ENCODE results near the gene SEC11C. TPM values are rescaled to one million over a fixed set of nuclear protein-coding genes. Genes with fewer than 3 reads are reported as not detected.
"Not testable (repeated sequence)": the region's sequence is repeated elsewhere in the genome, so short reads cannot be mapped to it uniquely, and the experiment has no call there.

Gene SEC11C
- total RNA-seq, 1 experiment from 2014 or later: 26.9 TPM

DNA sequence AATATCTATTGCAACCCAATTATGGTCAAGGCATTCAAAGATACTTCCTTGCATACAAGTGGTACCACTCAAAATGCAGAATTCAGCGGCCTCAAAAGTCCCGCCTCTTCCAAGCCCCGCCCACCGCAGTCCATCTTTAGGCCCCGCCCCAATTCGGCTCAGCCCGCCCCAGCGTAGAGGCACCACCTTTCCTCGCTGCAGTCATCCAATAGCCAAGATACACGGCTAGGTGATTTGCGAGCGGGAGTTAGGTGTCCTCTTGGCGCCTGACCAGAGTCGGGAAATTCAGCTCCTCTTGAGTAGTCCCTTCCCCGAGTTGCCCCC is 431 bp upstream of the SEC11C start:
- peak overlapping the region; percentile 85 for H3K4me3 ChIP-seq (ENCODE audit: insufficient read depth, low read depth, low read length)
- H3K27me3 ChIP-seq (ENCODE audit: control insufficient read depth, insufficient read depth, low read length): peaks cover 2% of the 10 kb centered on the region; the same call in 1 of the 2 replicates
- DNase-seq: peak; percentile 94
- H3K36me3 ChIP-seq (replicated peaks; ENCODE audit: control insufficient read depth, insufficient read depth, low read length): no peaks in the 10 kb centered on the region

- Histone ChIP-seq H3K4me3 (ENCODE audit: insufficient read depth, low read depth, low read length) (peak overlapping the region; percentile 85), H3K27me3 (ENCODE audit: control insufficient read depth, insufficient read depth, low read length) (no peaks in the 10 kb centered on the region; the same call in 1 of the 2 replicates), H3K36me3 (replicated peaks; ENCODE audit: control insufficient read depth, insufficient read depth, low read length) (no peaks in the 10 kb centered on the region)
- peak; percentile 66 for DNase-seq
Observed at GRCh38 chr18:59140302-59140885, 710 bp downstream of the SEC11C start.

- no peaks in the 10 kb centered on the region for H3K27me3 ChIP-seq (ENCODE audit: control insufficient read depth, insufficient read depth, low read length)
- no peak for DNase-seq
- no peak overlapping the region for H3K4me3 ChIP-seq (ENCODE audit: insufficient read depth, low read depth, low read length)
- no peaks in the 10 kb centered on the region for H3K36me3 ChIP-seq (replicated peaks; ENCODE audit: control insufficient read depth, insufficient read depth, low read length)
Observed at GRCh38 chr18:59141294-59142068, 1.8 kb downstream of the SEC11C start.

DNA sequence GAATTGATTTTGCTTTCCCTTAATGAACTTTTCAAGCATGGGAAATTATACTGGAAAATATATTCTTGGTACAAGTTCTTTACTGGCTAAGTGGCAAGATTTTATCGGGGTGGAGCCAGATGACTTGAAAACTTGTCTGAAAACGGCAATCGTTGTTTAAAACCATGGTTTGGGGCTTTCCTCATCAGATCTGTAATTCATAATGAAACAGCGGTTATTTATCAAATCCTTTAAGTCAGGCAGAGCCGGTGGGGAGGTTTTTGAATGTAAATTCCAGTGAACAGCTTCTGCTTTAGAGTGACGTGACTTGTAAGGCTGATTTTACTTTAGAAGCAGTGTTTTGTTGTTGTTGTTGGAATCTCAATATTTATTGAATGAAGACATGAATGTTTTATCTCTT is 2.6 kb downstream of the SEC11C start:
- no peak for DNase-seq
- no peaks in the 10 kb centered on the region for H3K36me3 ChIP-seq (replicated peaks; ENCODE audit: control insufficient read depth, insufficient read depth, low read length)
- H3K27me3 ChIP-seq (ENCODE audit: control insufficient read depth, insufficient read depth, low read length): no peaks in the 10 kb centered on the region
- H3K4me3 ChIP-seq (ENCODE audit: insufficient read depth, low read depth, low read length): no peak overlapping the region

- not testable (repeated sequence) for DNase-seq; H3K36me3 ChIP-seq (replicated peaks; ENCODE audit: control insufficient read depth, insufficient read depth, low read length); H3K4me3 ChIP-seq (ENCODE audit: insufficient read depth, low read depth, low read length); H3K27me3 ChIP-seq (ENCODE audit: control insufficient read depth, insufficient read depth, low read length)
Observed at GRCh38 chr18:59142800-59143416, 3.2 kb downstream of the SEC11C start.

- DNase-seq: no peak
- Histone ChIP-seq H3K4me3 (ENCODE audit: insufficient read depth, low read depth, low read length) (no peak overlapping the region), H3K27me3 (ENCODE audit: control insufficient read depth, insufficient read depth, low read length) (no peaks in the 10 kb centered on the region), H3K36me3 (replicated peaks; ENCODE audit: control insufficient read depth, insufficient read depth, low read length) (no peaks in the 10 kb centered on the region)
Observed at GRCh38 chr18:59143441-59143840, 3.8 kb downstream of the SEC11C start.

DNA sequence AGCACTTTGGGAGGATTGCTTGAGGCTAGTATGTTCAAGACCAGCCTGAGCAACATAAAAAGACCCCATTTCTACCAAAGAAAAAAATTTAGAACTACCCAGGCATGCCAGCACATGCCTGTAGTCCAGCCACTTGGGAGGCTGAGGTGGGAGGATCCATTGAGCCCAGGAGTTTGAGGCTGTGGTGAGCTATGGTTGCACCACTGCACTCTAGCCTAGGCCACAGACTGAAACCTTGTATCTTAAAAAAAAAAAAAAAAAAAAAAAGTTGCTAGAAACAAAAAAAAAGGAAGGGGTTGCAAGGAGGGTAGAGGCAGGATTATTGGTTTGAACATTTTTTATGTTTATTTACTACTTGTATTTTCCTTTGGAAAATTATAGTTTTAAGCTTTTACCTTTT is 4.8 kb downstream of the SEC11C start:
- Histone ChIP-seq H3K27me3 (ENCODE audit: control insufficient read depth, insufficient read depth, low read length) (no peaks in the 10 kb centered on the region), H3K36me3 (replicated peaks; ENCODE audit: control insufficient read depth, insufficient read depth, low read length) (no peaks in the 10 kb centered on the region), H3K4me3 (ENCODE audit: insufficient read depth, low read depth, low read length) (no peak overlapping the region)
- no peak for DNase-seq

DNA sequence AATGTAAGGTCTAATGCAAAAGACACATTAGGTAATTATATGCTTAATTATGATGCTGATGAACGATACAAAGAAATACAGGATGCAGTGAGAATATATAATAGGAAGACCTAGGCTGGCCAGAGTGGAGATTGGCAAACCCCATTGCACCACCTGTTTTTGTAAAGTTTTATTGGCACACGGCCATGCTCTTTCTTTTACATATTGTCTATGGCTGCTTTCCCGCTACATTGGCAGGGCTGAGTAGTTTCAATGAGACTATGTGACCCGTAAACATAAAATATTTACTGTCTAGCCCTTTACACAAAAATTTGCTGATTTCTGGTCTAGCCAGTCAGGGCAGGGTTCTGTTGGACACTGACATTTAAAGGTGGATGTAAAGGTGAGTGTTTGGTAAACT is 5.4 kb downstream of the SEC11C start:
- Histone ChIP-seq H3K27me3 (ENCODE audit: control insufficient read depth, insufficient read depth, low read length) (no peaks in the 10 kb centered on the region), H3K36me3 (replicated peaks; ENCODE audit: control insufficient read depth, insufficient read depth, low read length) (no peaks in the 10 kb centered on the region), H3K4me3 (ENCODE audit: insufficient read depth, low read depth, low read length) (no peak overlapping the region)
- no peak for DNase-seq

GRCh38 chr18:59148192-59148591 is 8.5 kb downstream of the SEC11C start:
- no peak overlapping the region for H3K4me3 ChIP-seq (ENCODE audit: insufficient read depth, low read depth, low read length)
- no peak for DNase-seq
- no peaks in the 10 kb centered on the region for H3K27me3 ChIP-seq (ENCODE audit: control insufficient read depth, insufficient read depth, low read length)
- peaks cover under 1% of the 10 kb centered on the region; the same call in 1 of the 2 replicates for H3K36me3 ChIP-seq (replicated peaks; ENCODE audit: control insufficient read depth, insufficient read depth, low read length)

GRCh38 chr18:59149007-59149406 is 9.3 kb downstream of the SEC11C start:
- no peak for DNase-seq
- H3K36me3 ChIP-seq (replicated peaks; ENCODE audit: control insufficient read depth, insufficient read depth, low read length): peaks cover 1% of the 10 kb centered on the region; the same call in 1 of the 2 replicates
- no peaks in the 10 kb centered on the region for H3K27me3 ChIP-seq (ENCODE audit: control insufficient read depth, insufficient read depth, low read length)
- no peak overlapping the region for H3K4me3 ChIP-seq (ENCODE audit: insufficient read depth, low read depth, low read length)

DNA sequence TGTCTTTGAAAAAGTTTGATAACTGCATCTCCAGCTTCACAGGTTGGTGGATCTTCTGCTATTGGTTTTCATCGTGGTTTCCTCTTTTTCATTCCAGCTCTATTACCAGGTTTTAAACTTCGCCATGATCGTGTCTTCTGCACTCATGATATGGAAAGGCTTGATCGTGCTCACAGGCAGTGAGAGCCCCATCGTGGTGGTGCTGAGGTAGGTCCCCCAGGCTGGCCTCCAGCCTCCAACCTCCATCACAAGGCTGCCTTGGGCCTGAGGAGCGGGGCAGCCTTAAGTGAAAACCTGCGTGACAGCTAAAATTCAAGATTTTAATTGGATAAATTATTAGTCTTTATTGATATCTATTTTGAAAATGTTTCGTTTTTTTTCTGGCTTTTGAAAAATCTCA is 9.7 kb downstream of the SEC11C start:
- DNase-seq: no peak
- no peaks in the 10 kb centered on the region for H3K27me3 ChIP-seq (ENCODE audit: control insufficient read depth, insufficient read depth, low read length)
- H3K36me3 ChIP-seq (replicated peaks; ENCODE audit: control insufficient read depth, insufficient read depth, low read length): peaks cover 2% of the 10 kb centered on the region
- H3K4me3 ChIP-seq (ENCODE audit: insufficient read depth, low read depth, low read length): no peak overlapping the region

DNA sequence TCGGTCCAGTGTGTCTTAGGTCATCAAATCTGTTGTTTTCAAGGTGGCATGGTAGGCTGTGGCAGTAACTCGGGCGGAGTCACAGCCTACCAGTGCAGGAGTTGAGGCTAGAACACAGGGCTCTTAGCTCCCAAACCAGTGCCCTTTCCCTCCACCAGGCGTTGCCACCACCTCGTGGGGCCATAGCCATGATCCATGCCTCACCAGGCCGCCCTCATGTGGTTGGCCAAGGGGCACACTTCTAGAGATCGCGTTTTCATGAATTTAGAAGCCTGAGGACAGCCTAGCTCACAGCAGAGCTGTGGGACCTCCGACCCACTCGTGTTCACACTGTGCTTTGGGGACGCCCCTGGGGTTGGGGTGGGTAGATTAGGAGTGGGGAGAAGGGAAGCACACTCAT is 10.6 kb downstream of the SEC11C start:
- no peaks in the 10 kb centered on the region for H3K27me3 ChIP-seq (ENCODE audit: control insufficient read depth, insufficient read depth, low read length)
- peak; percentile 60 for DNase-seq
- H3K4me3 ChIP-seq (ENCODE audit: insufficient read depth, low read depth, low read length): no peak overlapping the region
- peaks cover 3% of the 10 kb centered on the region for H3K36me3 ChIP-seq (replicated peaks; ENCODE audit: control insufficient read depth, insufficient read depth, low read length)

DNA sequence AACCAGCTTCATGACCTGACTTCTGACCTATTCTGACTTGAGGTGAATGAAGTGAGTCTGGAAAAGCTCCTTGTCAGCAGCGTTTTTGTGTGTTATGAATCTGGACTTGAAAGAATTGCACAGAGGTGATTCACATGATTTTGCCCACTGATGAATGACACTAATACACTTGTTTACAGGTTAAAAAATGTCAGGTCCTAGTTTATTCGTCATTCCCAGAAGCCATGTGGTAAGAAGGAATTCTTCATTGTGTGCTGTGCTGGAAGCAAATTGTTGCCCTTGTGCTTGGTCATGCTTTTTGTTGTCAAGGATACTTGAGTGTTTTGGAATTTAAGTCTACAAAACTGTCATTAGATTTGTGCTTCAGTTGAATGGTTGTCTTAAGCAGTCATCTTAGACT is 15.5 kb downstream of the SEC11C start:
- peaks cover 3% of the 10 kb centered on the region for H3K36me3 ChIP-seq (replicated peaks; ENCODE audit: control insufficient read depth, insufficient read depth, low read length)

GRCh38 chr18:59156316-59156715 is 16.6 kb downstream of the SEC11C start:
- peaks cover 3% of the 10 kb centered on the region for H3K36me3 ChIP-seq (replicated peaks; ENCODE audit: control insufficient read depth, insufficient read depth, low read length)
- H3K27me3 ChIP-seq (ENCODE audit: control insufficient read depth, insufficient read depth, low read length): no peaks in the 10 kb centered on the region
- no peak overlapping the region for H3K4me3 ChIP-seq (ENCODE audit: insufficient read depth, low read depth, low read length)
- DNase-seq: no peak

More for the DNA sequence above, 15.5 kb downstream of the SEC11C start:
- Histone ChIP-seq H3K4me3 (ENCODE audit: insufficient read depth, low read depth, low read length) (no peak overlapping the region), H3K27me3 (ENCODE audit: control insufficient read depth, insufficient read depth, low read length) (no peaks in the 10 kb centered on the region)
- no peak for DNase-seq

GRCh38 chr18:59159265-59159664 is 19.6 kb downstream of the SEC11C start:
- DNase-seq: no peak
- Histone ChIP-seq H3K36me3 (replicated peaks; ENCODE audit: control insufficient read depth, insufficient read depth, low read length) (peaks cover 2% of the 10 kb centered on the region), H3K4me3 (ENCODE audit: insufficient read depth, low read depth, low read length) (no peak overlapping the region), H3K27me3 (ENCODE audit: control insufficient read depth, insufficient read depth, low read length) (no peaks in the 10 kb centered on the region)
